GM12801 (cell line): ENCODE results near the gene ERGIC1.

Experiments
- CTCF ChIP-seq: IDR thresholded peaks from one replicate; pipeline ENCODE4 v1.5.1; 2011; ENCODE audit warnings: control low read depth; ENCODE audit not compliant: insufficient read length; ENCODE audit errors: extremely low read depth

Gene ERGIC1

GRCh38 chr5:172906888-172907287, 72.8 kb downstream of the ERGIC1 start:
- no peak for TF ChIP-seq CTCF

GRCh38 chr5:172907657-172908056, 73.6 kb downstream of the ERGIC1 start:
- TF ChIP-seq CTCF, result no peak

- TF ChIP-seq CTCF, result no peak
These were observed 74.6 kb downstream of the ERGIC1 start for GRCh38 chr5:172908662-172909061.

- TF ChIP-seq CTCF, result no peak
These were observed 76.0 kb downstream of the ERGIC1 start for GRCh38 chr5:172909931-172910502.

GRCh38 chr5:172910828-172911627, 77.0 kb downstream of the ERGIC1 start:
- TF ChIP-seq CTCF, result no peak

GRCh38 chr5:172911628-172911880, 77.5 kb downstream of the ERGIC1 start:
- TF ChIP-seq CTCF, result no peak

- no peak for TF ChIP-seq CTCF
These were observed 77.9 kb downstream of the ERGIC1 start for GRCh38 chr5:172911976-172912375.
